Left lobe of liver (tissue), 2 donors: Measurements from ENCODE around the gene ZNF446. TPM values are rescaled to one million over a fixed set of nuclear protein-coding genes. Genes with fewer than 3 reads are reported as not detected.
"Not testable (repeated sequence)": the region's sequence is repeated elsewhere in the genome, so short reads cannot be mapped to it uniquely, and the experiment has no call there.

Source experiments
- ATAC-seq: fragments of 200-7000 bp; cut with Tn5 transposase; one replicate; pipeline ENCODE4 v1.9.1; 2020; ENCODE audit warnings: mild to moderate bottlenecking, moderate library complexity
- DNase-seq: peaks from one replicate; pipeline ENCODE4 v3.0.0-alpha.2; 2020; ENCODE audit warnings: low spot score
- total RNA-seq: library from RNA; stranded (reverse); gene quantifications from one replicate; pipeline ENCODE4 v1.2.1, GENCODE V29; 2021
- donor health status: DM: no; HTN: no; CAD: no; lungs with moderate emphysema.
- donor health status: DM: no; HTN: yes; CAD: no.

The ZNF446 gene
- total RNA-seq = 2.4 TPM

DNA sequence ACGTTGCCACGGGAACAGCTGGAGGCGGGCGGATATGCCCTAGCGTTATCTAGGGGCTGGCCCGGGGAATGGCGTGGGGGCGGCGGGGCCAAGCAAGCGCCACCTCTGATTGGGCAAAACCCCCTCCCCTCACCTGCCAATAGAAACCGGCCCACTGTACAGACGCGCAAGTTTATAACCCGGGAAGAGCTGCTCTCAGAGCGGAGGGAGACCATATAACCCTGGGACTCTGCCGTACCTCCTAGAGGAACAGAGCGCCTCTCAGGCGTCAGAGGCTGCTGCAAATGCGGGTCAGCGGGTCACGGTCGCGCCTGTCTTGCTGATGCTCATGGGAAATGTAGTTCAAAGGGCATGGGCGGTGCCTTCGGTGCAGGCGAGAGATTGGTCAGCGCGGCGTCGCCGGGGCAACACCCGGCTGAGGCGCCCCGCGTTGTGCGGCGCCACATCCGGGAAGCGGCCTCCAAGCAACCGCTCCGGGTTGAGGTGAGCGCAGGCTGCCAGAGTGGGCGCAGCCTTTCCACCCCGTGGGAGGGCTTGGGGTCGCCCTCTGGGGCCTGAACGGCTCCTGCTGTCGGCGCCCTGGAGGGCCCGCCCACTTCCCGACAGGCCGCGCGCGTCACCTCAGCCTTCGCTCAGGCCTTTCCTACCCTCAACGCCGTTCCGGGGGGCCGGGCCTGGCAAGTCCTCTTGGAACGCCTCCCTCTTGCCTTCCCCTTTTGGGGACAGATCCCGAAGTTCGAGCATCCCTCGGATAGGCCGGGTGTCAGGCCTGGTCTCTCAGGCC lies at the start of gene ZNF446:
TSS of gene ZNF446 (plus strand) at position 639 of the 784 bp plus-strand sequence. CDS start 867 bp downstream, outside the sequence.
- peak; percentile 97 for DNase-seq
- ATAC-seq = peak; percentile 83

GRCh38 chr19:58428617-58429016 lies 47.5 kb upstream of the ZNF446 start:
- ATAC-seq (no peak), DNase-seq (no peak)

GRCh38 chr19:58429745-58430144 lies 46.4 kb upstream of the ZNF446 start:
- DNase-seq = no peak
- ATAC-seq = no peak

DNA sequence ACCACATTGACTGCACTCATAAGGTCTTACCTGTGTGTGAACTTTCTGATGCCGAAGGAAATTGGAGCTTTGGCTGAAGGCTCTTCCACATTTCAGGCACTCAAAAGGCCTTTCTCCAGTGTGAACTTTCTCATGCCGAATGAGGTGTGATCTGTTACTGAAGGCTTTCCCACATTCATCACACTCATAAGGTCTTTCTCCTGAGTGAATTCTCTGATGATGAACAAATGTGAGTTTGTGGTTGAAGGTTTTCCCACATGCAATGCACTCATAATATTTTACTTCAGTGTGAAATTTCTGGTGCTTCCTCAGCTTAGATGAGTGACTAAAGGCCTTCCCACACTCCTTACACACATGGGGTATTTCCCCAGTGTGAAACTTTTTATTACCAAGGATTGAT lies 41.9 kb upstream of the ZNF446 start:
- ATAC-seq (no peak), DNase-seq (no peak)

- DNase-seq (peak; percentile 94), ATAC-seq (peak; percentile 97)
These were observed 36.3 kb upstream of the ZNF446 start, which contains the start of gene ZNF132 for GRCh38 chr19:58439576-58440554. Gene ZNF132 (minus strand): TSS chr19:58440153. CDS start chr19:58439821, 332 bp downstream.

DNA sequence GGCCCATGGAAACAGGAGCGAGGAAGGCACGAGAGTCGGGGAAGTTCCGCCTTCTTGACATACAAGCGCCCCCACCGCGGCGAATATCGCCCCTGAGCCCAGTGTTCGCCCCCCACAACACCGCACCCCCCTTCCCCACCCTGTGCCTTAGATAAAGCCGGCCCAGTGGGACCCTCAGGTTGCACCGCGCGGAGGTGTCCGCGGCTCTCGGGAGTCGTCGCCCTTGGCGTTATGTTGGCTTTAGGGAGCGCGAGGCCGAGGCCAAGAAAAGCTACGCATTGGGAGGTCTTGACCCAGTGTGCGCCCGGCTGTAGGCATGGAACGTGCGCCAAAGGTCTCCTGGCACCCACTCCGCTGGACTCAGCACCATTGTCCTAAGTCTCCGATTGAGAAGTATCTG lies 35.6 kb upstream of the ZNF446 start:
- DNase-seq (peak; percentile 47), ATAC-seq (no peak)

DNA sequence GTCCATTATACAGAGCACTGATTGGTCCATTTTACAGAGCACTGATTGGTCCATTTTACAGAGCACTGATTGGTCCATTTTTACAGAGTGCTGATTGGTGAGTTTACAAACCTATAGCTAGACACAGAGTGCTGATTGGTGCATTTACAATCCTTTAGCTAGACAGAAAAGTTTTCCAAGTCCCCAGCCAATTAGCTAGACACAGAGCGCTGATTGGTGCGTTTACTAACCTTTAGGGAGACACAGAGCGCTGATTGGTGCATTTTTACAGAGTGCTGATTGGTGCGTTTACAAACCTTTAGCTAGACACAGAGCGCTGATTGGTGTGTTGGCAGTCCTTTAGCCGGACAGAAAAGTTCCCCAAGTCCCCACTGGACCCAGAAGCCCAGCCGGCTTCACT lies 33.2 kb upstream of the ZNF446 start:
- ATAC-seq, DNase-seq: not testable (repeated sequence)

DNA sequence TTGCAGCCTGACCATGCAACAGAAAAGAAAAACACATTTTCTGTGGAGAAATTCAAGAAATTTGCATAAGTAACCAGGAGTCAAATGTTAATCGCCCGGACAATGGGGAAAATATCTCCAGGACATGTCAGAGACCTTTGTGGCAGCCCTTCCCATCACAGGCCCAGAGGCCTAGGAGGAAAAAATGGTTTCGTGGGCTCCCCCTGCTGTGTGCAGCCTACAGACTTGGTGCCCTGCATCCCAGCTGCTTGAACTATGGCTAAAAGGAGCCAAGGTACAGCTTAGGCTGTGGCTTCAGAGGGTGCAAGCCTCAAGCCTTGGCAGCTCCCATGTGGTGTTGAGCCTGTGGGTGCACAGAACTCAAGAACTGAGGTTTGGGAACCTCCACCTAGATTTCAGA lies 27.3 kb upstream of the ZNF446 start:
- ATAC-seq, DNase-seq: not testable (repeated sequence)

GRCh38 chr19:58449980-58450379 lies 26.2 kb upstream of the ZNF446 start:
- ATAC-seq, DNase-seq: not testable (repeated sequence)

DNA sequence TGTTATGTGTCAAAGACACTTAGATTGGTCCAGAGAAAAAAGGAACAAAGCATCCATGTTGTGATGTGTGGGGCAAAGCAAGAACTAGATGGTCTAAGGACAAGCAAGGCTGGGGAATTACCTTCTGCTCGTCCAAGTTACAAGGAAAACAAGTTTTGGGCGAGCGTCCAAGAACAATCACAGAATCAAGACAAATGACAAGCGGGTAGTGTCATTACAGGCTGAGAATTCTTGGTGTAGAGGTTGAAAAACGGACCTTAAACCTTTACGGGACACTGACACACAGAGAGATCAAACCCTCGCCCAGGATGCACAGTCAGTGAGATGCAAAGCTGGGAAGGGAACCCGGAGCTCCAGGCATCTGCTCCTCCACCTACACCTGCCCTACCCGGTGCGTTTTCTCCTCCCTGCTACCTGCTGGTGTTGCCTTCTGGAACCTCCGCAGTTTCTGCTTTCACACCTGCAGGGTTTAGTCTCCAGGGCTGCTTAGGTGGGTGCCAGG lies 25.2 kb upstream of the ZNF446 start:
- DNase-seq (no peak), ATAC-seq (peak; percentile 41)

DNA sequence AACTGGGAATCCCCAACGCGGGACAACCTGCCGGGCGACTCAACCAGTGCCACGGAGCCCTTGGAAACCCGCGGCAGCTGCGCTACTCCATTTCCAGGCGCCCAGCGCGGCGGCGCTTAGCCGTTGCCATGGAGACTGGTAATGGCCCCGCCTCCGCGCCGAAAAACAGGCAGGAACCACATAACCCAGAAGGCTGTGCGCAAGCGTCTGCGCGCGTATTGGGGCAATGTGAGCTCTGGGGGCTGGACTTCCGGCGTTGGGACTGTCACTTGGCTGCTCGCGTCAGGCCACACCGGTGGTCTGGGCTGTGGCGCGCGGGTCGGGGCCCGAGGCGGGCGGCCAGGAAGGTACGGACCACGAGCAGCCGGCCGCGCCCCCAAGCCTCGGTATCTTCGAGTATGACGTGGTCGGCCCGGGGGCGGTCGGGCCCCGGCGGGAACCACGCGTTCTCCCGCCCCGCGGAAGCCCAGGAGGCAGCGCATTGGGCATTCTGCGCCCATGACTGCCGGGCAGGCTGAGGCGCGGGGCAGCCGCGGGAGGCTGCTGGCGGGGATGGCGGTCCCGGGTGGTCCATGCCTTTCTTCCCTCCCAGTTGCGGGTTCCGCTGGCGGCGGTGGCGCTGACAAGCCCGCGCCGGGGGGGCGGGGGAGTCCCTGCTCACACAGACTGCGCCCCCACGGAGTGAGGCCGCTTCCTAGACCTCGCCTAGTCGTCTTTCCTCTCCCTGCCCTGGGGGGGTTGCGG lies 24.6 kb upstream of the ZNF446 start, which contains the start of gene ZNF324B:
TSS of gene ZNF324B (plus strand) at position 265 of the 744 bp plus-strand sequence. CDS start 2,080 bp downstream, outside the sequence.
- peak; percentile 98 for ATAC-seq
- peak; percentile 97 for DNase-seq

GRCh38 chr19:58453743-58454142 lies 22.4 kb upstream of the ZNF446 start:
- DNase-seq (no peak), ATAC-seq (no peak)

GRCh38 chr19:58455306-58455705 lies 20.8 kb upstream of the ZNF446 start:
- ATAC-seq (no peak), DNase-seq (no peak)

GRCh38 chr19:58456111-58456510 lies 20.0 kb upstream of the ZNF446 start:
- ATAC-seq = no peak
- DNase-seq = no peak

DNA sequence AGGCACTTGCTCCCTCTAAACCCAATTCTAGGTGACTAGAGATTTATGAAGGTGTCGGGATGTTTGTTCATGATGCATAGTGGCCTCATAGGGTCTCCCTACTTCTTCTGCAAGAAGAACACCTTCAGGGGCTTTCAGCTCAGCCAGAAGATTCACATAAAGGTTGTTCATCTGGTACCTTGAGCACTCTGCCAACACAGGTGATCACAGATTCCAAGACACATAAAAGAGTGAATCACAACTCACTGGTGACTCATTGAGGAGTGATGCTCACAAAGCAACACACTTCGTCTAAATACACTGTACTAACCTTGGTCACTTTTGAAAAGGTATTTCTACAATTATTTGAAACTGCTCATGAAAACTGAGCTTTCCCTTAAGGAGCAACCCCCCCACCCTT lies 16.1 kb upstream of the ZNF446 start:
- ATAC-seq = no peak
- DNase-seq = no peak

GRCh38 chr19:58466089-58466759 lies 9.9 kb upstream of the ZNF446 start:
- ATAC-seq = peak; percentile 47

DNA sequence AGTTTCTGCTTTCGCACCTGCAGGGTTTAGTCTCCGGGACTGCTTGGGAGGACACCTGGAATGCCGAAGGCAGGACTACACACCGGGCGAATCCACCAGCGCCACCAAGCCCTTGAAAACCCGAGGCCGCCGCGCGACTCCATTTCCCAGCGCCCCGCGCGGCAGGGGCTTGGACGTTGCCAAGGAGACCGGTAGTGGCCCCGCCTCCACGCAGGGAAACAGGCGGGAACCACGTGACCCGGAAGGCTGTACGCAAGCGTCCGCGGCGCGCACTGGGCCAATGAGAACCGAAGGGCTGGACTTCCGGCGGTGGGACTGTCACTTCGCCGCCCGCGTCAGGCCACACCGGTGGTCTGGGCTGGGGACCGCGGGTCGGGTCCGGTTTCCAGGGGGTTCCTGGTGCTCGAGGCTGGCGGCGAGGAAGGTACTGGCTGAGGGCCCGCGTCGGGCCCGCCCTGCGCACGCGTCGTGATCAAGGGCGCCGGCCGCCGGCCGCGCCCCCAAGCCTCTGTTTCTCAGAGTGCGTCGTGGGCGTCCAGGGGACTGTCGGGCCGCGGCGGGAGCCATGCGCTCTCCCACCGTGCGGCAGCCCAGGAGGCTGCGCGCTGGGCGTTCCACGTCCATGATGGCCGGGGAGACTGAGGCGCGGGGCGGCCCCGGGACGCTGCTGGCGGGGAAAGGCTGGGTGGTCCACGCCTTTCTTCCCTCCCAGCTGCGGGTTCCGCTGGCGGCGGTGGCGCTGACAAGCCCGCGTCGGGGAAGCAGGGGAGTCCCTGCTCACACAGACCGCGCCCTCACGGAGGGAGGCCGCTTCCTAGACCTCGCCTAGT lies 9.2 kb upstream of the ZNF446 start, which contains the start of gene ZNF324:
TSS of gene ZNF324 (plus strand) at position 321 of the 830 bp plus-strand sequence. CDS start 2,106 bp downstream, outside the sequence.
- ATAC-seq (peak; percentile 89), DNase-seq (peak; percentile 99)

More at GRCh38 chr19:58466089-58466759, 9.9 kb upstream of the ZNF446 start:
- no peak for DNase-seq

DNA sequence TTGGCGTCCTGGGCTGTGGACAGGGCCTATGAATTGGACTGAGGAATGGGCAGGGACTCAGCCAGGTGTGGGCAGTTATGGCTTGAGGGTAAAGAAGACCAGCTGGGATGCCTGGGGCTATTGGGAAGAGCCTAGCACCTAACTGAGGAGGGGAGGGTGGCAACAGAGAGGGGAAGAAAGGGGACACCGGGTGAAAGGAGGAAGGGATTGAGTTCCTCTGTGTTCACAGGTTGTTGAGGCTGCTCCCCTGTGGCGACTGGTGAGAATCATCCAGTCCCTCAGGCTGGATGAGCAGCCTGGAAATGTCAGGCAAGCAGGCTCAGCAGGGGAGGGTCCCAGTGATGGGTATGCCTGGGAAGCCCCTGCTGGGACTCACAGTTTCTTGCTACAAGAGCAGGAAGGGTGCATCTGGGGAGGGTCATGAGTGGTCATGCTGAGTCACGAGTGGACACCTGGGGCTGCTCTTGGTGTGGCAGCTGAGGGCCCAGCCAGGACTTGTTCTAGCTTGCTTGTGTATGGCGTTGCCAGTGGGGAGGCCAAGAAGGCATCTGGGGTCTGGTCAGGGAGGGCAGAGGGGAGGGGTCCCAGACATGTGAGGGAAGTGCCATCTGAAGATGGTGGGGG lies 7.8 kb upstream of the ZNF446 start:
- DNase-seq (no peak), ATAC-seq (no peak)
